ENCODE measurements around the gene RCVRN.

RCVRN gene

GRCh38 chr17:9880582-9880999 is 24.5 kb downstream of the RCVRN start:
- peak; percentile 73 for DNase-seq (ENCODE audit: low read depth)
- H3K4me3 ChIP-seq (ENCODE audit: low read length): no peak overlapping the region
- no peak for TF ChIP-seq CTCF (IDR thresholded peaks at IDR 0.05; ENCODE audit: insufficient read depth, low read depth, low read length, missing control alignments)

- no peak for TF ChIP-seq CTCF (IDR thresholded peaks at IDR 0.05; ENCODE audit: insufficient read depth, low read depth, low read length, missing control alignments)
- H3K4me3 ChIP-seq (ENCODE audit: low read length): no peak overlapping the region
- DNase-seq (ENCODE audit: low read depth): no peak
These were observed 26.1 kb downstream of the RCVRN start for GRCh38 chr17:9878786-9879525.

- H3K4me3 ChIP-seq (ENCODE audit: low read length): no peak overlapping the region
- no peak for TF ChIP-seq CTCF (IDR thresholded peaks at IDR 0.05; ENCODE audit: insufficient read depth, low read depth, low read length, missing control alignments)
- DNase-seq (ENCODE audit: low read depth): no peak
These were observed 26.7 kb downstream of the RCVRN start for GRCh38 chr17:9878356-9878755.

GRCh38 chr17:9875441-9875840 is 29.6 kb downstream of the RCVRN start:
- DNase-seq (ENCODE audit: low read depth): no peak

GRCh38 chr17:9874722-9875121 is 30.3 kb downstream of the RCVRN start:
- no peak for TF ChIP-seq CTCF (IDR thresholded peaks at IDR 0.05; ENCODE audit: insufficient read depth, low read depth, low read length, missing control alignments)
- no peak overlapping the region for H3K4me3 ChIP-seq (ENCODE audit: low read length)
- DNase-seq (ENCODE audit: low read depth): no peak

More at GRCh38 chr17:9875441-9875840, 29.6 kb downstream of the RCVRN start:
- no peak overlapping the region for H3K4me3 ChIP-seq (ENCODE audit: low read length)
- TF ChIP-seq CTCF (IDR thresholded peaks at IDR 0.05; ENCODE audit: insufficient read depth, low read depth, low read length, missing control alignments): no peak

- no peak for TF ChIP-seq CTCF (IDR thresholded peaks at IDR 0.05; ENCODE audit: insufficient read depth, low read depth, low read length, missing control alignments)
- no peak overlapping the region for H3K4me3 ChIP-seq (ENCODE audit: low read length)
These were observed 32.2 kb downstream of the RCVRN start for GRCh38 chr17:9872852-9873251.

GRCh38 chr17:9868552-9868951 is 36.5 kb downstream of the RCVRN start:
- no peak for TF ChIP-seq CTCF (IDR thresholded peaks at IDR 0.05; ENCODE audit: insufficient read depth, low read depth, low read length, missing control alignments)
- no peak overlapping the region for H3K4me3 ChIP-seq (ENCODE audit: low read length)
- no peak for DNase-seq (ENCODE audit: low read depth)

More at GRCh38 chr17:9872852-9873251, 32.2 kb downstream of the RCVRN start:
- no peak for DNase-seq (ENCODE audit: low read depth)
